HL-60 (cell line): ENCODE results near the gene VASH2.

Experiments
- DNase-seq, 2 experiments: peaks; one replicate each; pipeline ENCODE4 v3.0.0-alpha.2; 2010 to 2020; ENCODE audit warnings: low read depth in 1 of 2, low spot score in 1 of 2
- H3K27ac ChIP-seq: fragments of 250-450 bp; sonication (Bioruptor Pico); replicated peaks from 2 replicates; pipeline ENCODE4 v1.5.1; 2020; ENCODE audit warnings: mild to moderate bottlenecking, moderate library complexity
- H3K27me3 ChIP-seq: fragments of 250-450 bp; sonication (Bioruptor Pico); 2 replicates; pipeline ENCODE4 v1.5.1; 2021; ENCODE audit warnings: mild to moderate bottlenecking, moderate library complexity; ENCODE audit not compliant: insufficient read depth, poor library complexity, severe bottlenecking
- H3K4me3 ChIP-seq: replicated peaks from 2 replicates; pipeline ENCODE4 v1.5.1; 2011; ENCODE audit warnings: mild to moderate bottlenecking, control low read depth, low read length; ENCODE audit not compliant: insufficient read depth
- GABPA ChIP-seq: IDR thresholded peaks from 2 replicates; pipeline ENCODE4 v1.6.1; 2012; ENCODE audit warnings: low read depth
- POLR2AphosphoS5 ChIP-seq: IDR thresholded peaks from 2 replicates; pipeline ENCODE4 v1.6.1; 2012; ENCODE audit warnings: low read depth
- SPI1 ChIP-seq: IDR thresholded peaks from 2 replicates; pipeline ENCODE4 v1.6.1; 2012; ENCODE audit warnings: low read depth, mild to moderate bottlenecking, borderline replicate concordance
- TF ChIP-seq, protein P1 (sequence below): IDR thresholded peaks from 2 replicates; pipeline ENCODE4 v1.6.1; 2012; ENCODE audit warnings: low read depth; ENCODE audit not compliant: insufficient replicate concordance
- TF ChIP-seq, protein P2 (sequence below): IDR thresholded peaks from one replicate; pipeline ENCODE4 v1.5.1; 2011; ENCODE audit warnings: low read length, control low read depth, inconsistent platforms; ENCODE audit not compliant: insufficient read depth

Gene VASH2

DNA sequence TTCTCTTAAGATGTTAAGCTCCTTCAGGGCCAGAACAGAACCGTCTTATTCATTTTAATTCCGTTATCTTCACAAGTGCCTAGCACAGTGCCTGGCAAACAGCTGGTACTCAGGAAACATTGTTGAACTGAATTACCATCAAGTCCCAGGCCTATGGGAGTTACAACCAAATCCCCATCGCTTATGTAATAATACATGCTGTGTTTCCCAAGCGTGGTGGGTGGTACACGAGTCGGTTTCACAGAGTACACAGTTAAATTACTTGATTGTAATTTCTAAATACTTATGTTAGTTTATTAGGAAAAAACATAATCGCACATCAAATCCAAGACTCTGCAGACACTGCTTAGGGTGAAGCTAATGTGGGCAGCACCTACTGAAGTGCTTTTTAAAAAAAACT, 64.3 kb downstream of the VASH2 start:
- H3K27ac ChIP-seq = peak overlapping the region; percentile 93
- DNase-seq = peak in 1 of 2 experiments; percentile 59
- TF ChIP-seq, protein P1, sequence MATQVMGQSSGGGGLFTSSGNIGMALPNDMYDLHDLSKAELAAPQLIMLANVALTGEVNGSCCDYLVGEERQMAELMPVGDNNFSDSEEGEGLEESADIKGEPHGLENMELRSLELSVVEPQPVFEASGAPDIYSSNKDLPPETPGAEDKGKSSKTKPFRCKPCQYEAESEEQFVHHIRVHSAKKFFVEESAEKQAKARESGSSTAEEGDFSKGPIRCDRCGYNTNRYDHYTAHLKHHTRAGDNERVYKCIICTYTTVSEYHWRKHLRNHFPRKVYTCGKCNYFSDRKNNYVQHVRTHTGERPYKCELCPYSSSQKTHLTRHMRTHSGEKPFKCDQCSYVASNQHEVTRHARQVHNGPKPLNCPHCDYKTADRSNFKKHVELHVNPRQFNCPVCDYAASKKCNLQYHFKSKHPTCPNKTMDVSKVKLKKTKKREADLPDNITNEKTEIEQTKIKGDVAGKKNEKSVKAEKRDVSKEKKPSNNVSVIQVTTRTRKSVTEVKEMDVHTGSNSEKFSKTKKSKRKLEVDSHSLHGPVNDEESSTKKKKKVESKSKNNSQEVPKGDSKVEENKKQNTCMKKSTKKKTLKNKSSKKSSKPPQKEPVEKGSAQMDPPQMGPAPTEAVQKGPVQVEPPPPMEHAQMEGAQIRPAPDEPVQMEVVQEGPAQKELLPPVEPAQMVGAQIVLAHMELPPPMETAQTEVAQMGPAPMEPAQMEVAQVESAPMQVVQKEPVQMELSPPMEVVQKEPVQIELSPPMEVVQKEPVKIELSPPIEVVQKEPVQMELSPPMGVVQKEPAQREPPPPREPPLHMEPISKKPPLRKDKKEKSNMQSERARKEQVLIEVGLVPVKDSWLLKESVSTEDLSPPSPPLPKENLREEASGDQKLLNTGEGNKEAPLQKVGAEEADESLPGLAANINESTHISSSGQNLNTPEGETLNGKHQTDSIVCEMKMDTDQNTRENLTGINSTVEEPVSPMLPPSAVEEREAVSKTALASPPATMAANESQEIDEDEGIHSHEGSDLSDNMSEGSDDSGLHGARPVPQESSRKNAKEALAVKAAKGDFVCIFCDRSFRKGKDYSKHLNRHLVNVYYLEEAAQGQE = no peak
- TF ChIP-seq POLR2AphosphoS5 (no peak), SPI1 (no peak)
- TF ChIP-seq, protein P2, sequence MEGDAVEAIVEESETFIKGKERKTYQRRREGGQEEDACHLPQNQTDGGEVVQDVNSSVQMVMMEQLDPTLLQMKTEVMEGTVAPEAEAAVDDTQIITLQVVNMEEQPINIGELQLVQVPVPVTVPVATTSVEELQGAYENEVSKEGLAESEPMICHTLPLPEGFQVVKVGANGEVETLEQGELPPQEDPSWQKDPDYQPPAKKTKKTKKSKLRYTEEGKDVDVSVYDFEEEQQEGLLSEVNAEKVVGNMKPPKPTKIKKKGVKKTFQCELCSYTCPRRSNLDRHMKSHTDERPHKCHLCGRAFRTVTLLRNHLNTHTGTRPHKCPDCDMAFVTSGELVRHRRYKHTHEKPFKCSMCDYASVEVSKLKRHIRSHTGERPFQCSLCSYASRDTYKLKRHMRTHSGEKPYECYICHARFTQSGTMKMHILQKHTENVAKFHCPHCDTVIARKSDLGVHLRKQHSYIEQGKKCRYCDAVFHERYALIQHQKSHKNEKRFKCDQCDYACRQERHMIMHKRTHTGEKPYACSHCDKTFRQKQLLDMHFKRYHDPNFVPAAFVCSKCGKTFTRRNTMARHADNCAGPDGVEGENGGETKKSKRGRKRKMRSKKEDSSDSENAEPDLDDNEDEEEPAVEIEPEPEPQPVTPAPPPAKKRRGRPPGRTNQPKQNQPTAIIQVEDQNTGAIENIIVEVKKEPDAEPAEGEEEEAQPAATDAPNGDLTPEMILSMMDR = no peak
- H3K4me3 ChIP-seq = peak overlapping the region; percentile 67
- no peaks in the 10 kb centered on the region for H3K27me3 ChIP-seq

DNA sequence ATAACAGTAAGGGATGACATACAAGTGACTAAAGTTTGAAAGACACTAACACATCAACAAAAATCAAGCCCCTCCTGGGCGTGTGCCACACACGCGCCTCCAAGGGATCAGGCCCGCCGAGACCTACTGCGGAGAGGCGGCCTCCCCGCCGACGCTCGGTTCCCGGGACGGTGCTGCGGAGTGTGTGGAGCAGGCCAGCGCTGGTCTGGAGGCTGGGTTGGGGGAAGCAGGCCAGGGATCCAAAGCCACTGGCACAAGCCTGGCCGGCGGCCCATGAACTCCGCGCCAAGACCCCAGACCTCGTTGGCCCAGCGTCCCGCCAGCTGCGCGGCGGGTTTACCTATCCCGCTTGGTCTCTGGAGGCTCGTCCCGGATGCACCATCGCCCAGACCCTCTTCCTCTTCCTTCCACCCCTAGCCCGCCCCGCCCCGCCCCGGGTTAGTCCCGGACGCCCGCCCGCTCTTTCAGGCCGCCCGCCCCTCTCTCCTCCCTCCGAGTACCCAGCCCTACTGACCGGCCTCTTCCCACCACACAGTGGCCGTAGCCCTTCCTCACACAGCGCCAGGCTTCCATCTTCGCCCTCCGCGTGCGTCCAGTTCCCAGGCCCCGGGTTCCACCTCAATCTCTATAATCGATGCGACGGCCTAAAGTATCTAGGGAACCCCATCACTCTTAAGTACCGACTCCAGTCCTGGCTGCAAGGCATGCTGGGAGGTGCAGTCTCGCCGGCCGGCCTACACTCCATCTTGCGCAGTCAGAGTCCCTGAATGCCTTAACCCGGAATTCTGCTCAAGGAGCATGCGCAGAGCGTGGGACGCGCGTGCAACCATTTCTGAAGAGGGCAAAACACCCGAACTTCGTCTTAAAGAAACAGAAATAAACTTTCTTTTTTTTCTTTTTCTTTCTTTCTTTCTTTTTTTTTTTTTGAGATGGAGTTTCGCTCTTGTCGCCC, 65.0 kb downstream of the VASH2 start, which contains the start of gene ANGEL2:
Gene ANGEL2 (minus strand): TSS at position 769 of the 952 bp plus-strand sequence. CDS start 196 bp downstream, at position 573.
- Histone ChIP-seq H3K4me3 (peak within 1 kb of the TSS; percentile 67), H3K27ac (peak within 1 kb of the TSS; percentile 93), H3K27me3 (no peaks in the 10 kb centered on the region)
- peak; percentile 91 to 98 for DNase-seq
- TF ChIP-seq POLR2AphosphoS5 (peak; percentile 56; the same call in 1 of the 2 replicates), SPI1 (no peak; the same call in 1 of the 2 replicates), GABPA (no peak; the same call in 1 of the 2 replicates)
- TF ChIP-seq, protein P2 = no peak
- TF ChIP-seq, protein P1 = peak; percentile 14

DNA sequence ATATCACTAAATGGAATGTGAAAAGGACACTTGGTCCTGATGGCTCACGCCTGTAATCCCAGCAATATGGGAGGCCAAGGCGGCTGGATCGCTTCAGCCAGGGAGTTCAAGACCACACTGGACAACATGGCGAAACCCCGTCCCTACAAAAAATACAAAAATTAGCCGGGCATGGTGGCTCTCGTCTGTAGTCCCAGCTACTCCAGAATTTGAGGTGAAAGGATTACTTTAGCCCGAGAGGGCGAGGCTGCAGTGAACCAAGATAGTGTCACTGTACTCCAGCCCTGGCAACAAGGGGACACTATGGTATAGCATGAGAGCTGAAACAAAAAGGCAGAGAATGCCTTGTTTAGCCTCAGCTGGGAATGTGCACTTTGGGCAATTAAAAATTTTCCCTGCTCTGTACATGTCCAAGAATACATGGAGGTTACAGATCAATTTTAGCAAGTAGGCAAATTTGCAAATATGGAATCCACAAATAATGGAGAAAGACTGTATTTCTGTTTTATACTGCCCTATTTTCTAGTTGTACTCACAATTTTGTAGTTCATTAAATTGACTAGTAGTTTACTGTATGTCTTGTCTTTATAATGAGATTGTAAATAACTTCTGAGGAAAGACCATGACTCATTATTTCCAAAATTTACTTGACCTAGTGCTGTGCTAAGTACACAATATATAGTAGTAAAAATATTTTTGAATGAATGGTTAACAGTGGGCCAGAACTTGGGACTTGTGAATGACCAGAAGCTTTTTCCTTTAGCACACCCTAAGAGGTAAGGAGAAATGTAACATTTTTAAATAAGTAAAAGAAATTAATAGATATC, 67.3 kb downstream of the VASH2 start:
- Histone ChIP-seq H3K27ac (no peak overlapping the region), H3K4me3 (no peak overlapping the region), H3K27me3 (no peaks in the 10 kb centered on the region)
- no peak for TF ChIP-seq POLR2AphosphoS5
- TF ChIP-seq, protein P1 = no peak
- TF ChIP-seq GABPA = no peak
- TF ChIP-seq, protein P2 = no peak
- TF ChIP-seq SPI1 = no peak
- DNase-seq = no peak
